Measurements from ENCODE around the gene SLC17A3. TPM values are rescaled to one million over a fixed set of nuclear protein-coding genes. Genes with fewer than 3 reads are reported as not detected.

SLC17A3 gene
- total and polyA plus RNA-seq, 2 donors (not counting 3 experiments of a cell fraction or from before 2014, with no cell fraction given), result not detected

DNA sequence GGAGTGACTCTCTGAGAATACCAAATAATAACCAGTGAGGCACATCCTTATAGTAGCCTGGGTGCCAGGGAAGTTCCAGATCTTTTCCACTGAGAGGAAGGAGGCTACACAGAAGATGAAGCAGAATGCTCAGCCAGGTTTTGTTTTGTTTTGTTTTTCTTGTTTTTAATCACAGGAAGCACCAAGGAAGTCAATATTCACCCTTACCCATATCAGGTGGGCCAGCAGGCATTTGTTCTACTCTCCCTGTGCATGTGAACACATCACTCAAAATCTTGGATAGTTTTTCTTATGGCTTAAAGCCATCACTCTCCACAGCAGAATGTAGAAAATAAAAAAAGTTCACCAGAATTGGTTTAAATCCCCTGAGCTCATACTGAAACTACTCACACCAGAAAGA, 52.7 kb downstream of the SLC17A3 start:
- Histone ChIP-seq H3K9ac (replicated peaks; ENCODE audit: extremely low read depth, insufficient read depth, low read length) (no peak overlapping the region), H3K79me2 (ENCODE audit: control insufficient read depth, insufficient read depth, low read length) (no peaks in the 10 kb centered on the region), H3K4me3 (replicated peaks in 1 of 3; ENCODE audit: insufficient read depth in 1 of 3, low read depth in 1 of 3, low read length in 3 of 3) (no peak overlapping the region), H4K20me1 (replicated peaks; ENCODE audit: control insufficient read depth, extremely low read depth, insufficient read depth, low read length) (no peaks in the 10 kb centered on the region), H3K36me3 (ENCODE audit: control insufficient read depth in 2 of 2, extremely low read depth in 1 of 2, insufficient read depth in 2 of 2, low read length in 2 of 2) (no peaks in the 10 kb centered on the region), H3K4me1 (ENCODE audit: control insufficient read depth, extremely low read depth, insufficient read depth, low read length) (no peaks in the 10 kb centered on the region), H3K9me1 (replicated peaks; ENCODE audit: control insufficient read depth, extremely low read depth, insufficient read depth, low read length) (no peaks in the 10 kb centered on the region), H3K9me3 (replicated peaks; ENCODE audit: control insufficient read depth, insufficient read depth, low read length) (no peaks in the 10 kb centered on the region), H3K27me3 (ENCODE audit: control insufficient read depth in 2 of 2, insufficient read depth in 2 of 2, low read length in 2 of 2) (no peaks in the 10 kb centered on the region), H2AFZ (ENCODE audit: low read depth, low read length) (no peak overlapping the region), H3K4me2 (ENCODE audit: insufficient read depth, low read length) (no peak overlapping the region), H3K27ac (ENCODE audit: insufficient read depth, low read depth, low read length) (no peak overlapping the region)
- CTCF ChIA-PET, result no interaction called here
- FAIRE-seq (no peak), DNase-seq (ENCODE audit: low read depth, low spot score) (no peak)
- no TSS peak for BruUV-seq (replicated peaks)
- TF ChIP-seq POLR2AphosphoS5 (IDR thresholded peaks at IDR 0.05; ENCODE audit: insufficient read depth, low read depth, low read length), result no peak
- intact Hi-C loops (cut with micrococcal nuclease) (no loop called here), dilution Hi-C loops (cut with MboI; ENCODE audit: extremely low pct_ligation_motif_present, low sequenced_read_pairs) (no loop called here)
- POLR2A ChIA-PET, result no interaction called here

DNA sequence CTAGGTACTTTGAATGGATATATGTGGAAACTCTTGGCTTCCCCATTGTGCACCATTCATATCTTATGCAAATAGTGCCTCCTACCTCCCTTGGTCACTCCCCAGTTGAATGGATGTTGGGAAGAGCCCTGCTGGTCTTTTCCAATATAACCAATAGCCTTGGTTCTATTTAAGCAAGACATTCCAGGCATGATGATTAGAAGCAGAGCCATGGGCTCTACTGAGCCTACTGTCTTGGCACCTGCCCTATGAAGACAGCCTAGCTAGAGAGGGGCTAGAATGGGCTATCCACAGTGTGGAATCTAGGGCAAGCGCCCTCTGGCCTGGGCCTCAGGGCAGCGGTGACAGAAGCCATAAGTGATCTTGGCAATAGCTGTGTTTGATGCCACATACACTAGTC, 57.8 kb downstream of the SLC17A3 start:
- FAIRE-seq (no peak), DNase-seq (ENCODE audit: low read depth, low spot score) (no peak)
- no peaks in the 10 kb centered on the region for H4K20me1 ChIP-seq (replicated peaks; ENCODE audit: control insufficient read depth, extremely low read depth, insufficient read depth, low read length)
- intact Hi-C loops (cut with micrococcal nuclease), result no loop called here
- no TSS peak for BruUV-seq (replicated peaks)
- H3K9me1 ChIP-seq (replicated peaks; ENCODE audit: control insufficient read depth, extremely low read depth, insufficient read depth, low read length), result no peaks in the 10 kb centered on the region
- no peaks in the 10 kb centered on the region for H3K4me1 ChIP-seq (ENCODE audit: control insufficient read depth, extremely low read depth, insufficient read depth, low read length)
- H2AFZ ChIP-seq (ENCODE audit: low read depth, low read length), result no peak overlapping the region
- no peak overlapping the region for H3K27ac ChIP-seq (ENCODE audit: insufficient read depth, low read depth, low read length)
- H3K27me3 ChIP-seq (ENCODE audit: control insufficient read depth in 2 of 2, insufficient read depth in 2 of 2, low read length in 2 of 2), result no peaks in the 10 kb centered on the region
- no peaks in the 10 kb centered on the region for H3K9me3 ChIP-seq (replicated peaks; ENCODE audit: control insufficient read depth, insufficient read depth, low read length)
- H3K79me2 ChIP-seq (ENCODE audit: control insufficient read depth, insufficient read depth, low read length), result no peaks in the 10 kb centered on the region
- H3K4me2 ChIP-seq (ENCODE audit: insufficient read depth, low read length), result no peak overlapping the region
- dilution Hi-C loops (cut with MboI; ENCODE audit: extremely low pct_ligation_motif_present, low sequenced_read_pairs), result no loop called here
- CTCF ChIA-PET, result no interaction called here
- no peak for TF ChIP-seq POLR2AphosphoS5 (IDR thresholded peaks at IDR 0.05; ENCODE audit: insufficient read depth, low read depth, low read length)
- TF ChIP-seq, protein P1, sequence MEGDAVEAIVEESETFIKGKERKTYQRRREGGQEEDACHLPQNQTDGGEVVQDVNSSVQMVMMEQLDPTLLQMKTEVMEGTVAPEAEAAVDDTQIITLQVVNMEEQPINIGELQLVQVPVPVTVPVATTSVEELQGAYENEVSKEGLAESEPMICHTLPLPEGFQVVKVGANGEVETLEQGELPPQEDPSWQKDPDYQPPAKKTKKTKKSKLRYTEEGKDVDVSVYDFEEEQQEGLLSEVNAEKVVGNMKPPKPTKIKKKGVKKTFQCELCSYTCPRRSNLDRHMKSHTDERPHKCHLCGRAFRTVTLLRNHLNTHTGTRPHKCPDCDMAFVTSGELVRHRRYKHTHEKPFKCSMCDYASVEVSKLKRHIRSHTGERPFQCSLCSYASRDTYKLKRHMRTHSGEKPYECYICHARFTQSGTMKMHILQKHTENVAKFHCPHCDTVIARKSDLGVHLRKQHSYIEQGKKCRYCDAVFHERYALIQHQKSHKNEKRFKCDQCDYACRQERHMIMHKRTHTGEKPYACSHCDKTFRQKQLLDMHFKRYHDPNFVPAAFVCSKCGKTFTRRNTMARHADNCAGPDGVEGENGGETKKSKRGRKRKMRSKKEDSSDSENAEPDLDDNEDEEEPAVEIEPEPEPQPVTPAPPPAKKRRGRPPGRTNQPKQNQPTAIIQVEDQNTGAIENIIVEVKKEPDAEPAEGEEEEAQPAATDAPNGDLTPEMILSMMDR (IDR thresholded peaks at IDR 0.05; ENCODE audit: extremely low read depth in 1 of 2, insufficient read depth in 1 of 2, low read depth in 1 of 2, low read length in 2 of 2), result no peak
- TF ChIP-seq FOS (IDR thresholded peaks at IDR 0.05; ENCODE audit: borderline replicate concordance, insufficient read depth, low read length), result no peak
- TF ChIP-seq MYC (IDR thresholded peaks at IDR 0.05; ENCODE audit: low read depth, low read length), result no peak
- TF ChIP-seq POLR2A (IDR thresholded peaks at IDR 0.05; ENCODE audit: low read depth, low read length), result no peak
- TF ChIP-seq, protein P2, sequence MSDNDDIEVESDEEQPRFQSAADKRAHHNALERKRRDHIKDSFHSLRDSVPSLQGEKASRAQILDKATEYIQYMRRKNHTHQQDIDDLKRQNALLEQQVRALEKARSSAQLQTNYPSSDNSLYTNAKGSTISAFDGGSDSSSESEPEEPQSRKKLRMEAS (IDR thresholded peaks at IDR 0.05; ENCODE audit: insufficient read depth, insufficient read length), result no peak
- no peaks in the 10 kb centered on the region for H3K36me3 ChIP-seq (ENCODE audit: control insufficient read depth in 2 of 2, extremely low read depth in 1 of 2, insufficient read depth in 2 of 2, low read length in 2 of 2)
- POLR2A ChIA-PET, result interaction anchor here (0.7 kb wide), 1 partner anchor 109 kb away, joined by 3 read pairs; no protein-coding TSS in a partner anchor
- H3K4me3 ChIP-seq (replicated peaks in 1 of 3; ENCODE audit: insufficient read depth in 1 of 3, low read depth in 1 of 3, low read length in 3 of 3), result no peak overlapping the region
- H3K9ac ChIP-seq (replicated peaks; ENCODE audit: extremely low read depth, insufficient read depth, low read length), result no peak overlapping the region
